HG03175 (cell line): Measurements from ENCODE around the gene CHIC2.

Experiments
- ATAC-seq: cut with Tn5 transposase; IDR thresholded peaks from one replicate; pipeline ENCODE4 v1.9.1; 2021; ENCODE audit warnings: mild to moderate bottlenecking, moderate library complexity; ENCODE audit not compliant: unreplicated experiment

CHIC2 gene

GRCh38 chr4:54011201-54011600 is 53.2 kb downstream of the CHIC2 start:
- no peak for ATAC-seq

- ATAC-seq: no peak
Measured at GRCh38 chr4:54006755-54007154, 57.6 kb downstream of the CHIC2 start.

GRCh38 chr4:54005475-54005874 is 58.9 kb downstream of the CHIC2 start:
- ATAC-seq: no peak

DNA sequence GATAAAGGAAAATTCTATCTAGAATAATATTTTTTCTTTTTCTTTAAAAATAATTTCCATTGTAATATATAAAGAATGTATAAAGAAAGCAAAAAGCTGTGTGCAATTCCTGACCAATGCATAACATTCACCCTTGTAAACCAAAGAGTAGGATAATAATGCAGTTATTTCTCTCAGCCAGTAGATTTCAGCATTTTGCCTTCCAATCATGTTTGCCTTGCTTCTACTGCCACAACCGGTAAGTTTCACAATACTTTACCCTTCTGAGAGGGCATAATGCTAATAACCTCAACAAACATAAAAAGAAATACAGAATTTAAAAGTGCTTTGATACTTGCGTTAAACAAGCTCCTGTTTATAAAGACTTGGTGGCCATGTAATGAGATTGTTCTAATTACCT is 59.9 kb downstream of the CHIC2 start:
- ATAC-seq: no peak

DNA sequence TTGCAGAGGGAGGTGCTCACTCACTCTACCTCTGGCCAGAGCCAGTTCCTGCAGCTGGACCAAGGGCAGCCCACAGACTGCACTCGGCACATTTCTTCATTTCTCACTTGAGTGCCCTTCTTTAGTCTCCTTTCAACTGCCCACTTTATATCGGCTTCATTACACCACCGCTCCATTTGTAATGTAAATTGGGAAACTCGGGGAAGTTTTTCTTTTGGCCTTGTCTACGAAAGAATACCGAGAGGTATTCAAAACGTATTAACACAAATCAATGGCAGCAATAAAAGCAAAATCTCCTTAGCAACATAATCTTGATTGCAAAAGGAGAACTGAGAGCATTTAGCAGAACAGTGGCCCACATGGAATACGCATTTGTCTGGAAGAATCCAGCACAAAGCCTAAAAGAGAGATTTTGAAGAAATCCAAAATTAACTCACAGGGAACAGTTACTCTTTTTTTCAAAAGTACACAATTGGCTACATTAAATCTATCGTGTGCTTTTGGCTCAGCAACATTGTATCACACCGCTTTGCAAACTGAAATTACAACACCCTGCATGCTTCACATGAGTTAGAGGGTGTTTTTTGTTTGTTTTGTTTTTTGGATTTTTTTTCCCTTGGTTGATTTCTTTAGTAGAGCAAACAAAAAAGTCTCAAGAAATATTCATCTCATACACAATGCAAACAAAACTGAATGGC is 62.6 kb downstream of the CHIC2 start:
- ATAC-seq: no peak

GRCh38 chr4:53997898-53998297 is 66.5 kb downstream of the CHIC2 start:
- no peak for ATAC-seq

DNA sequence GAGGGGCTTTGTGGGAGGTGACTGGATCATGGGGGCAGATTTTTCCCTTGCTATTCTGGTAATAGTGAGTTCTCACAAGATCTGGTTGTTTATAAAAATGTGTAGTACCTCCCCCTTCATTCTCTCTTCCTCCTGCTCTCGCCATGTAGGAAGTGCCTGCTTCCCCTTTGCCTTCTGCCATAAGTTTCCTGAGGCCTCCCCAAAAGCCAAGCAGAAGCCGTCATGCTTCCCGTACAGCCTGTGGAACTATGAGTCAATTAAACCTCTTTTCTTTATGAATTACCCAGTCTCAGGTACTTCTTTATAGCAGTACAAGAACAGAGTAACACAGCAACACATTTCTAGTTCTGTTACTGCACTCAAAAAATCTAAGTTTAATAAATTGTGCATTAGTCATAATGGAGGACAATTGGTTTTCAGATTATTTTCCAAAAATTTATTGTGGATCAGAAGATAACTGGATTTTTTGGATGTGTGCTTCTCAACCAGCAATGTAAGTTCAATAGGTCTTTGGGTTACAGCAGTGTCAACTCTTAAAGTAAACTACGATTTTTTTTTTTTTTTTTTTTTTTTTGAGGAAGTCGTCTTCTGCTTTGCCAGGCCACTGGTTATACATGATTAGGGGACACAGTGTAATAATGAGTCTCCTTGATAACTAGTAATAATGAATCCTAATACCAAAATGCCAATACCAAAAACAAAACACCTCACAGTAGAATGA is 69.9 kb downstream of the CHIC2 start:
- ATAC-seq: no peak

- no peak for ATAC-seq
Measured at GRCh38 chr4:53992785-53993184, 71.6 kb downstream of the CHIC2 start.

GRCh38 chr4:53991821-53992220 is 72.6 kb downstream of the CHIC2 start:
- ATAC-seq: no peak

DNA sequence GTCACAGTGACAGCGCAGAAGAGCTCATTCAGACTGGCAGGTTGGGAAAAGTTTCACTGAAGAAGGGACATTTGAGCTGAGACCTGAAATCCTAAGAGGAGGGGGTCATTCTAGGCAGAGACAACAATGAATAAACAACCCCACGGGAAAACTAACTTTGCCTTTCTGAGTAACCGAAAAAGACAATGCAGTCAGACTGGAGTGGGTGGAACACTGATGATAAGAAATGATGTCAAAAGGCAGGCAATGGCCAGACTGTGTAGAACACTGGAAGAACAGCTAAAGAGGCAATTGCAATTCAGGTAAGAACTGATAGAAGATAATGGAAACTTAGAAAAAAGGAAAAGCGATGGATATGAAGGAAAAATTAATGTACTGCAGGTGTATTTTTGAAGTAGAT is 73.8 kb downstream of the CHIC2 start:
- no peak for ATAC-seq

- ATAC-seq: no peak
Measured at GRCh38 chr4:53987761-53988171, 76.6 kb downstream of the CHIC2 start.

GRCh38 chr4:53986062-53986461 is 78.3 kb downstream of the CHIC2 start:
- no peak for ATAC-seq

GRCh38 chr4:53981567-53981966 is 82.8 kb downstream of the CHIC2 start:
- no peak for ATAC-seq

- ATAC-seq: no peak
Measured at GRCh38 chr4:53981066-53981465, 83.3 kb downstream of the CHIC2 start.

- no peak for ATAC-seq
Measured at GRCh38 chr4:53974561-53974960, 89.8 kb downstream of the CHIC2 start.

GRCh38 chr4:53967986-53968385 is 96.4 kb downstream of the CHIC2 start:
- no peak for ATAC-seq

DNA sequence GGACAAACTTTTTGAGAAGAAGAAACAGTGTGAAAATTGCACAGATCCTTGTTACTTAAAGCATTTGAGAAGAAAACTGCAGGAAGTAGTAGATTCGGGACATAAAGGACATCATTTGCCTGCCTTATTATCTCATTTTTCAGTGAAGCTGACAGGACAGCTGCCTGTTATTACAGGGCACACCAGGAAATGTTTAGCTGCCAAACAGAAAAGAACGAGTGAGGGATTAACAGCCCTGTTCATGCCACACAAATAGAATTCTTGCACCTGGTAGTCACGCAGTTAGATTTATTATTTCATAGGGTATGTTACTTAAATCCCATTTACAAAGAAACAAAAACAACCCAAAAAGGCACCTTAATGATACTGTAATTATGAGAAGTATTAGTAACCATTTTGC is 100.6 kb downstream of the CHIC2 start:
- ATAC-seq: no peak

GRCh38 chr4:53963336-53963735 is 101.1 kb downstream of the CHIC2 start:
- ATAC-seq: no peak

GRCh38 chr4:53962516-53963225 is 101.7 kb downstream of the CHIC2 start:
- ATAC-seq: no peak

DNA sequence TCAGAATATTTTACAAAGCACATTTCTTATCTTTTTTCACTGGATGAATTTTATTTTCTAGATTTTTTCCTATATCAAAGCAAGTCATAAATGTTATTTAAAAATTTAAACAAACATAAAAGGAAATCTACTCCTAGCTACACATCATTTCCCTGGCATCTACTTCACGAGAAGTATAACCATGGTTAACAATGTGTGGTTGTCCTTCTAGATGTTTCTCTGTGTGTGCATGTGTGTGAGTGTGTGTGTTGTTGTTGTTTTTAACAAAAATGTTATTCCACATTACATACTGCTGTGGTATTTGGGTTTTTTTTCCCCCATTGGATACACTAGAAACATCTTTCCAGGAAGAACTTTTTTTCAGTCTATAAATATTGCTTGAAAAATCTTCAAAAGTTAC is 103.1 kb downstream of the CHIC2 start:
- no peak for ATAC-seq

GRCh38 chr4:53960843-53961242 is 103.6 kb downstream of the CHIC2 start:
- ATAC-seq: no peak
